K562 (cell line): Measurements from ENCODE around the gene UBE2R2. TPM values are rescaled to one million over a fixed set of nuclear protein-coding genes. Genes with fewer than 3 reads are reported as not detected.
"Not testable (repeated sequence)": the region's sequence is repeated elsewhere in the genome, so short reads cannot be mapped to it uniquely, and the experiment has no call there.

Experiments
- ATAC-seq: fragments of 200-7000 bp; cut with Tn5 transposase; 3 replicates; pipeline ENCODE4 v1.9.1; 2020; ENCODE audit warnings: moderate library complexity
- BruUV-seq: library from RNA; stranded (reverse); fragments of 400-500 nt; replicated peaks from 2 replicates; lab custom pipeline; 2021; lab: Mats Ljungman, UMichigan
- CTCF ChIA-PET: fragments of 300-600 bp; formaldehyde crosslinking; extraction: SDS; loops from one replicate; lab custom pipeline; 2021; ENCODE audit warnings: low intra/inter-chr PET ratio; lab: Yijun Ruan, JAX
- POLR2A ChIA-PET: fragments of 300-600, 350-650 bp; sonication (Branson Sonifier 250); formaldehyde crosslinking; extraction: SDS; loops from one replicate; lab custom pipeline; 2021; ENCODE audit warnings: antibody characterized with exemption, inconsistent platforms; lab: Yijun Ruan, JAX
- DNase-seq, 4 experiments: peaks; one replicate each; pipeline versions ENCODE4 v3.0.0 to v3.0.0-alpha.2; 2011 to 2018; ENCODE audit warnings: low spot score in 3 of 4, mixed read lengths in 3 of 4; ENCODE audit errors: extremely low read depth in 1 of 4
- FAIRE-seq: peaks from 2 replicates; lab custom pipeline; 2011; peaks lifted over from hg19 to GRCh38; lab: Jason Lieb, UNC
- H2AFZ ChIP-seq: 2 replicates; pipeline ENCODE4 v1.6.0; 2011; ENCODE audit warnings: low read depth, low read length, control low read depth, inconsistent platforms
- H3K27ac ChIP-seq: fragments of 200-600 bp; 3 replicates; pipeline ENCODE4 v1.8.0; 2011; ENCODE audit warnings: low read depth, mild to moderate bottlenecking, control low read depth, inconsistent platforms, low read length, moderate library complexity, mixed read lengths; ENCODE audit errors: extremely low read depth
- H3K27me3 ChIP-seq, 2 experiments: fragments of 300-600 bp in 1 of 2; 2 replicates in 1 of 2; 3 replicates in 1 of 2; pipeline versions ENCODE4 v1.6.0 to v1.8.0; 2011; ENCODE audit warnings: inconsistent platforms in 2 of 2, low read length in 2 of 2, mild to moderate bottlenecking in 1 of 2, mixed read lengths in 1 of 2, moderate library complexity in 1 of 2; ENCODE audit not compliant: control insufficient read depth in 2 of 2, insufficient read depth in 2 of 2
- H3K36me3 ChIP-seq: fragments of 300-600 bp; 3 replicates; pipeline ENCODE4 v1.8.0; 2011; ENCODE audit warnings: mild to moderate bottlenecking, low read length, inconsistent platforms; ENCODE audit not compliant: control insufficient read depth, insufficient read depth
- H3K4me1 ChIP-seq, 2 experiments: fragments of 200-600 bp in 1 of 2; replicated peaks in 1 of 2; 2 replicates in 1 of 2; 3 replicates in 1 of 2; pipeline versions ENCODE4 v1.5.1 to v1.8.0; 2011; ENCODE audit warnings: inconsistent platforms in 2 of 2, low read length in 2 of 2, mild to moderate bottlenecking in 1 of 2, mixed read lengths in 1 of 2, moderate library complexity in 1 of 2; ENCODE audit not compliant: control insufficient read depth in 2 of 2, insufficient read depth in 2 of 2
- H3K4me2 ChIP-seq: 2 replicates; pipeline ENCODE4 v1.6.1; 2011; ENCODE audit warnings: low read length, control low read depth, inconsistent platforms, mixed read lengths; ENCODE audit not compliant: insufficient read depth
- H3K4me3 ChIP-seq: fragments of 200-600 bp; sonication (generic), shearing (Covaris generic); 2 replicates; pipeline ENCODE4 v1.5.1; 2016; ENCODE audit warnings: control low read depth, inconsistent platforms
- H3K79me2 ChIP-seq: fragments of 200-600 bp; 3 replicates; pipeline ENCODE4 v1.8.0; 2011; ENCODE audit warnings: low read length, inconsistent platforms; ENCODE audit not compliant: control insufficient read depth, insufficient read depth
- H3K9ac ChIP-seq, 2 experiments: 2 replicates each; pipeline versions ENCODE4 v1.6.0 to v1.6.1; 2011; ENCODE audit warnings: low read depth in 2 of 2, low read length in 2 of 2, control low read depth in 1 of 2, inconsistent platforms in 1 of 2, mild to moderate bottlenecking in 1 of 2, mixed read lengths in 1 of 2; ENCODE audit not compliant: insufficient read depth in 1 of 2
- H3K9me1 ChIP-seq: one replicate; pipeline ENCODE4 v1.6.0; 2011; ENCODE audit warnings: inconsistent platforms, mild to moderate bottlenecking, low read length, moderate library complexity; ENCODE audit not compliant: control insufficient read depth, insufficient read depth
- H3K9me3 ChIP-seq: replicated peaks from 2 replicates; pipeline ENCODE4 v1.5.1; 2011; ENCODE audit warnings: low read depth, low read length, inconsistent platforms; ENCODE audit not compliant: control insufficient read depth, insufficient read depth
- H4K20me1 ChIP-seq: replicated peaks from 2 replicates; pipeline ENCODE4 v1.6.1; 2011; ENCODE audit warnings: low read length, inconsistent platforms, mixed read lengths; ENCODE audit not compliant: control insufficient read depth, insufficient read depth
- ARNT ChIP-seq, 2 experiments: fragments of 450-650 bp; IDR thresholded peaks; 2 replicates each; pipeline ENCODE4 v1.6.1; 2016; ENCODE audit warnings: mild to moderate bottlenecking in 1 of 2
- CBX1 ChIP-seq: sonication (generic); IDR thresholded peaks from 2 replicates; pipeline ENCODE4 v1.6.1; 2016; ENCODE audit warnings: antibody characterized with exemption, low read depth, mild to moderate bottlenecking
- ELK3 ChIP-seq: fragments of 450-650 bp; formaldehyde crosslinking; IDR thresholded peaks from 2 replicates; pipeline ENCODE4 v1.4.0; 2020; ENCODE audit warnings: mild to moderate bottlenecking
- HNRNPK ChIP-seq: fragments of 200-400 bp; formaldehyde crosslinking; IDR thresholded peaks from one replicate; pipeline ENCODE4 v1.6.1; 2018; ENCODE audit warnings: mild to moderate bottlenecking, low read depth, low read length; ENCODE audit not compliant: poor library complexity, severe bottlenecking
- KDM5B ChIP-seq: fragments of 200-600 bp; sonication (generic); IDR thresholded peaks from 2 replicates; pipeline ENCODE4 v1.6.1; 2012; ENCODE audit warnings: low read depth, mild to moderate bottlenecking, moderate library complexity, low read length, control low read depth, inconsistent platforms; ENCODE audit not compliant: insufficient replicate concordance
- PTBP1 ChIP-seq: fragments of 200-400 bp; formaldehyde crosslinking; IDR thresholded peaks from 2 replicates; pipeline ENCODE4 v1.6.1; 2017; ENCODE audit warnings: low read depth, low read length
- PTTG1 ChIP-seq: fragments of 450-650 bp; IDR thresholded peaks from 2 replicates; pipeline ENCODE4 v1.6.1; 2016; ENCODE audit warnings: low read depth, mild to moderate bottlenecking, missing genetic modification characterization, missing compliant biosample characterization
- RBBP5 ChIP-seq: fragments of 200-600 bp; sonication (generic); IDR thresholded peaks from 2 replicates; pipeline ENCODE4 v1.6.1; 2012; ENCODE audit warnings: borderline replicate concordance, mild to moderate bottlenecking, low read length, control low read depth, inconsistent platforms; ENCODE audit not compliant: insufficient read depth, poor library complexity, severe bottlenecking
- RBM17 ChIP-seq: fragments of 200-400 bp; formaldehyde crosslinking; IDR thresholded peaks from 2 replicates; pipeline ENCODE4 v1.6.1; 2017; ENCODE audit warnings: low read depth, mild to moderate bottlenecking, low read length, borderline replicate concordance
- SRF ChIP-seq, 2 experiments: fragments of 250-450, 450-650 bp in 1 of 2; sonication (Bioruptor Pico) in 1 of 2; sonication (generic) in 1 of 2; formaldehyde crosslinking; IDR thresholded peaks; 2 replicates each; pipeline versions ENCODE4 v1.5.0 to v1.5.1; 2020 to 2022; ENCODE audit warnings: mild to moderate bottlenecking in 1 of 2, missing genetic modification reagents in 1 of 2
- USF2 ChIP-seq: sonication (generic); formaldehyde crosslinking; IDR thresholded peaks from 2 replicates; pipeline ENCODE4 v1.5.0; 2020; ENCODE audit warnings: missing genetic modification reagents
- ZBTB1 ChIP-seq: sonication (generic); formaldehyde crosslinking; IDR thresholded peaks from 2 replicates; pipeline ENCODE4 v1.8.1; 2023; ENCODE audit warnings: missing genetic modification reagents, low read depth, mild to moderate bottlenecking, borderline replicate concordance
- ZNF41 ChIP-seq: fragments of 250-450 bp; sonication (Bioruptor Pico); conservative IDR thresholded peaks from 2 replicates; pipeline ENCODE4 v1.4.0; 2020; ENCODE audit warnings: mild to moderate bottlenecking
- ZNF589 ChIP-seq: fragments of 200-800 bp; sonication (Bioruptor generic); IDR thresholded peaks from 2 replicates; pipeline ENCODE4 v1.6.1; 2016; ENCODE audit warnings: low read depth, missing genetic modification characterization, missing compliant biosample characterization
- WGBS: fragments of 100-300 bp; shearing (Covaris generic); methylation state at CpG from one replicate; pipeline ENCODE4 v1.1.6; 2016; ENCODE audit warnings: low coverage, mixed read lengths; ENCODE audit not compliant: insufficient coverage; ENCODE audit errors: missing lambda C conversion rate; 5-methylcytosine and 5-hydroxymethylcytosine counted together
- in situ Hi-C: fragments of 300-500 bp; cut with MboI; formaldehyde crosslinking; loops from 4 replicates; pipeline ENCODE4 v1.15.0; 2018; ENCODE audit warnings: inconsistent platforms, mixed read lengths
- intact Hi-C: fragments of 100-400 bp; cut with micrococcal nuclease; formaldehyde crosslinking; loops from 2 replicates; pipeline ENCODE4 v1.14.2; 2022
- polyA plus RNA-seq, 8 experiments: library from polyadenylated mRNA; depleted of rRNA in 4 of 8; stranded (reverse) in 5 of 8; unstranded in 3 of 8; fragments of >200 nt; fragmentation: Nextera tagmentation in 2 of 8; fragmentation: Illumina TruSeq in 1 of 8; extraction: Ambion mirVana in 2 of 8; extraction: Trizol in 1 of 8; gene quantifications; 2 replicates each; pipeline versions ENCODE4 v1.2.1 to v1.2.3, GENCODE V29; 2011 to 2014; ENCODE audit warnings: inconsistent platforms in 1 of 8, missing spikeins in 1 of 8
- total RNA-seq, 7 experiments: library from RNA; depleted of rRNA in 6 of 7; stranded (reverse); fragments of >200 nt in 6 of 7; fragmentation: Illumina TruSeq in 2 of 7; extraction: Trizol in 2 of 7; gene quantifications; 2 replicates each; pipeline versions ENCODE4 v1.2.1 to v1.2.3, GENCODE V29; 2011 to 2021; ENCODE audit warnings: low replicate concordance in 1 of 7

Gene UBE2R2
- total and polyA plus RNA-seq, 9 of the 15 experiments (the other 6 are each of a cell fraction or from before 2014, with no cell fraction given): 7.8 to 26.2 (median 11.8) TPM

GRCh38 chr9:33823801-33824200 is 6.8 kb downstream of the UBE2R2 start:
- in situ Hi-C loops: no loop called here
- peaks cover 88% of the 10 kb centered on the region for H3K79me2 ChIP-seq
- WGBS: 79% methylated on average over 3 of the region's 3 CpGs
- intact Hi-C loops: no loop called here
- TF ChIP-seq PTBP1 (no peak), CBX1 (no peak), ZNF589 (no peak), RBM17 (no peak), HNRNPK (no peak), USF2 (CRISPR knock-in tag) (no peak), PTTG1 (tag) (no peak), KDM5B (no peak), ARNT (IDR thresholded peaks at IDR 0.05) (no peak), ZBTB1 (no peak), SRF (CRISPR knock-in tag; IDR thresholded peaks at IDR 0.05) (no peak), ZNF41 (no peak), RBBP5 (no peak), ELK3 (CRISPR knock-in tag) (no peak)
- TF ChIP-seq, all 486 proteins: peak for 0
- peaks cover 7% of the 10 kb centered on the region; the same call in 2 of the 3 replicates for H3K36me3 ChIP-seq
- DNase-seq (no peak), ATAC-seq (no peak), FAIRE-seq (no peak)
- POLR2A ChIA-PET: no interaction called here
- no peak overlapping the region for H2AFZ ChIP-seq
- no peaks in the 10 kb centered on the region for H3K27me3 ChIP-seq
- no peak overlapping the region for H3K9ac ChIP-seq
- H3K27ac ChIP-seq: no peak overlapping the region
- CTCF ChIA-PET: no interaction called here
- H4K20me1 ChIP-seq: no peaks in the 10 kb centered on the region
- no TSS peak for BruUV-seq
- no peaks in the 10 kb centered on the region for H3K9me1 ChIP-seq
- no peaks in the 10 kb centered on the region for H3K9me3 ChIP-seq
- H3K4me2 ChIP-seq: no peak overlapping the region
- peaks cover 0 to 3% of the 10 kb centered on the region in 2 experiments; a peak in 2 of 5 replicates for H3K4me1 ChIP-seq
- no peak overlapping the region for H3K4me3 ChIP-seq

GRCh38 chr9:33827285-33827684 is 10.3 kb downstream of the UBE2R2 start:
- not testable (repeated sequence) for FAIRE-seq

More at GRCh38 chr9:33827285-33827684, 10.3 kb downstream of the UBE2R2 start:
- in situ Hi-C loops, H3K9ac ChIP-seq, H3K27me3 ChIP-seq, H3K4me1 ChIP-seq, ATAC-seq, BruUV-seq, CTCF ChIA-PET, H3K9me1 ChIP-seq, POLR2A ChIA-PET, H4K20me1 ChIP-seq, H2AFZ ChIP-seq, H3K4me2 ChIP-seq, DNase-seq, H3K27ac ChIP-seq, H3K4me3 ChIP-seq, intact Hi-C loops, H3K9me3 ChIP-seq: not testable (repeated sequence)
- WGBS: 98% methylated on average over 11 of the region's 11 CpGs
- peaks cover 74% of the 10 kb centered on the region for H3K79me2 ChIP-seq
- peaks cover 11% of the 10 kb centered on the region; the same call in 2 of the 3 replicates for H3K36me3 ChIP-seq
